ENCODE results near the gene EMC6. TPM values are rescaled to one million over a fixed set of nuclear protein-coding genes. Genes with fewer than 3 reads are reported as not detected.
A peak's percentile ranks its signal among the peaks of the same experiment; 100 is the strongest.

EMC6 gene
- total RNA-seq, 1 experiment from 2014 or later: 56.5 TPM

DNA sequence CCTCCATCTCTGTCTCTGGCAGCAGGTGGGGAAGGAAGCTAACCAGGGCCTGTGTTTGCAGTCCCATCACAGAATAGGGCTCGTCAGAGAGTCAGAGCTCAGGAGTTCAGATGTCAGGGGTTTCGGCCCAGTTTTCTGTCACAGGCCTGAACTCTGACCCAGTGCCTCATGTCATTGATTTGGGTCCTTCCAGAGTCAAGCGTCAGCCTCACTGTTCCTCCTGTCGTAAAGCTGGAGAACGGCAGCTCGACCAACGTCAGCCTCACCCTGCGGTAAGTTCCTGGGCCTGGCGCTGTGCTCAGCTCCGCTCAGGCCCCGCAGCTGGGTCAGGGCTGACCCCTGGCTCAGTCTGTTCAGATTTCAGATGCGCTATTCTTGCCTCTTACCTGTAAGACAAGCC lies 21.4 kb upstream of the EMC6 start:
- ATAC-seq (no peak), DNase-seq (no peak)
- intact Hi-C loops (cut with micrococcal nuclease): loop anchor here (5.0 kb wide), 1 partner anchor 600 kb away; no protein-coding TSS in a partner anchor
- TF ChIP-seq EZH2 (IDR thresholded peaks at IDR 0.05; ENCODE audit: low read length, unreplicated experiment) (no peak), EZH2phosphoT487 (IDR thresholded peaks at IDR 0.05; ENCODE audit: borderline replicate concordance, low read length) (no peak)
- TF ChIP-seq, protein P1, sequence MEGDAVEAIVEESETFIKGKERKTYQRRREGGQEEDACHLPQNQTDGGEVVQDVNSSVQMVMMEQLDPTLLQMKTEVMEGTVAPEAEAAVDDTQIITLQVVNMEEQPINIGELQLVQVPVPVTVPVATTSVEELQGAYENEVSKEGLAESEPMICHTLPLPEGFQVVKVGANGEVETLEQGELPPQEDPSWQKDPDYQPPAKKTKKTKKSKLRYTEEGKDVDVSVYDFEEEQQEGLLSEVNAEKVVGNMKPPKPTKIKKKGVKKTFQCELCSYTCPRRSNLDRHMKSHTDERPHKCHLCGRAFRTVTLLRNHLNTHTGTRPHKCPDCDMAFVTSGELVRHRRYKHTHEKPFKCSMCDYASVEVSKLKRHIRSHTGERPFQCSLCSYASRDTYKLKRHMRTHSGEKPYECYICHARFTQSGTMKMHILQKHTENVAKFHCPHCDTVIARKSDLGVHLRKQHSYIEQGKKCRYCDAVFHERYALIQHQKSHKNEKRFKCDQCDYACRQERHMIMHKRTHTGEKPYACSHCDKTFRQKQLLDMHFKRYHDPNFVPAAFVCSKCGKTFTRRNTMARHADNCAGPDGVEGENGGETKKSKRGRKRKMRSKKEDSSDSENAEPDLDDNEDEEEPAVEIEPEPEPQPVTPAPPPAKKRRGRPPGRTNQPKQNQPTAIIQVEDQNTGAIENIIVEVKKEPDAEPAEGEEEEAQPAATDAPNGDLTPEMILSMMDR (conservative IDR thresholded peaks at IDR 0.05; ENCODE audit: low read depth, low read length): no peak
- Histone ChIP-seq H3K9me2 (replicated peaks; ENCODE audit: low read length) (no peaks in the 10 kb centered on the region), H3K27me3 (ENCODE audit: low read length) (no peaks in the 10 kb centered on the region), H3K4me3 (ENCODE audit: low read length) (no peak overlapping the region), H2AFZ (ENCODE audit: low read length) (no peak overlapping the region), H3K4me1 (ENCODE audit: insufficient read depth, low read length) (no peaks in the 10 kb centered on the region), H3K9ac (ENCODE audit: low read length) (no peak overlapping the region), H4K20me1 (ENCODE audit: low read length) (no peaks in the 10 kb centered on the region), H3K36me3 (ENCODE audit: low read depth, low read length) (no peaks in the 10 kb centered on the region), H3K27ac (ENCODE audit: low read length) (no peak overlapping the region), H3F3A (ENCODE audit: low read length, unreplicated experiment) (no peaks in the 10 kb centered on the region), H3K9me3 (ENCODE audit: low read length) (no peaks in the 10 kb centered on the region), H3K4me2 (ENCODE audit: low read length) (no peak overlapping the region), H3K79me2 (ENCODE audit: low read length) (no peaks in the 10 kb centered on the region)
- BruUV-seq (replicated peaks): no TSS peak
- ChIA-PET CTCF (no interaction called here), POLR2A (ENCODE audit: unreplicated experiment) (no interaction called here)

DNA sequence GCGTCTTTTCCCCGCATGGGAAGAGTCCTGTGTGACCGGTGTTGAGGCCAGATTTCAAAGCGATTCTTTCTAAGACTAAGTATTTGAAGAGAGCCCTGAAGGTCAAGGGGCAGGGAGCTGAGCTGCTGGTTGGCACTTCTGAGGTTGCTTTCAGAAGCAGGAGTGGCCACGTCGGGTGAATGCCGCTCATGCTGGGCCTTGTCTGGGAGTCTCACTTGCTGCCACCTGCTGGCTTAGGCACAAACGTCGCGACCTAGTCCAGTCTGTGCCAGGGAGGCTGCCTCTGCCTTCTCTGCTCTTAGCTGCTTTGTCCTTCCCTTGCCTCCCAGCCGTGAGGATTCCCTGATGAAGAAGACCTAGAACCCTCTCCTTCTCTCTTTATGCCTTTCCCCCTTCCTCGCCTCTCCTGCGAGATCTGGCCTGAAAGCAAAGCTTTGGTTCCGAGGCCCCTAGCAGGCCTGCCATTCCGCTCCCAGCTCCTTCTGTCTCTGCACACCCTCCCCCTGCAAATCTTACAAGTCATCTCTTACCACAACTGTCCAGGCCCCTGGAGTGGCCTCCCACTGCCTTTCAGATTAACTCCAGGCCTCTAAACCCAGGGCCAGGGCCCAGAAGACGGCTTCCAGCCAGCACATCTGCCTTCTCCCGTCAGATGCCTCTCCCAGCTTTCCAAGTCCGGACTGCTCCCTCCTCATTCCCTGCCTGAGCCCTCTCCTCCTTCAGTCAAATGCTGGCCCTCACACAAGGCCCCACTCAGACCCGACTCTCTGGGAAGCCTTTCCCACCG lies 20.6 kb upstream of the EMC6 start:
- Histone ChIP-seq H4K20me1 (ENCODE audit: low read length) (no peaks in the 10 kb centered on the region), H3K27ac (ENCODE audit: low read length) (no peak overlapping the region), H3F3A (ENCODE audit: low read length, unreplicated experiment) (no peaks in the 10 kb centered on the region), H3K9me2 (replicated peaks; ENCODE audit: low read length) (no peaks in the 10 kb centered on the region), H3K79me2 (ENCODE audit: low read length) (no peaks in the 10 kb centered on the region), H3K4me2 (ENCODE audit: low read length) (no peak overlapping the region), H3K27me3 (ENCODE audit: low read length) (no peaks in the 10 kb centered on the region), H3K9me3 (ENCODE audit: low read length) (no peaks in the 10 kb centered on the region), H3K36me3 (ENCODE audit: low read depth, low read length) (no peaks in the 10 kb centered on the region), H3K4me3 (ENCODE audit: low read length) (no peak overlapping the region), H3K9ac (ENCODE audit: low read length) (no peak overlapping the region), H3K4me1 (ENCODE audit: insufficient read depth, low read length) (no peaks in the 10 kb centered on the region), H2AFZ (ENCODE audit: low read length) (no peak overlapping the region)
- BruUV-seq (replicated peaks): no TSS peak
- ATAC-seq (peak; percentile 81), DNase-seq (peak; percentile 58)
- intact Hi-C loops (cut with micrococcal nuclease): loop anchor here (5.0 kb wide), 1 partner anchor 601 kb away; no protein-coding TSS in a partner anchor
- TF ChIP-seq, protein P1 (conservative IDR thresholded peaks at IDR 0.05; ENCODE audit: low read depth, low read length): peak; percentile 62
- no peak for TF ChIP-seq EZH2 (IDR thresholded peaks at IDR 0.05; ENCODE audit: low read length, unreplicated experiment)
- ChIA-PET POLR2A (ENCODE audit: unreplicated experiment) (no interaction called here), CTCF (interaction anchor here (0.5 kb wide), 3 partner anchors 9 to 173 kb away, joined by 3 to 7 read pairs (median 5); no protein-coding TSS in a partner anchor)

DNA sequence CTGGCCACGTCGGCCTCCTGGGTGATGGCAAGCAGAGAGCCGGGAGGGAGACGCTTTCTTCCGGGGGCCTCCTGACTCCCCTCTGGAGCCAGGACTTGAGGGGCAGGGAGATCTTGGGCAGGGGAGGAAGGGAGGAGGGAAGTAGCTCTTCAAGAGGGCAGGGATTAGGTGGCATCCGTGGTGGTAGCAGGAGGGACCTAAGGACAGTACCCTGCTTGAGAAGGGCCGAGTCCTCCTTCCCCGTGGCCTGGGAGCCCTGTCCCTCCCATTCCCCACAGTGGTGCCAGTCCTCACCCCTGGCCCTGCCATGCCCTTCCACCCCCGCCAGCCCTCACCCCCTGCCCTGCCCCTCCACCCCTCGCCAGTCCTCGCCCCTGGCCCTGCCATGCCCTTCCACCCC lies 12.8 kb upstream of the EMC6 start:
- no peak overlapping the region for H2AFZ ChIP-seq (ENCODE audit: low read length)
- CTCF ChIA-PET: no interaction called here
- peaks cover 9% of the 10 kb centered on the region for H3K4me1 ChIP-seq (ENCODE audit: insufficient read depth, low read length)
- POLR2A ChIA-PET (ENCODE audit: unreplicated experiment): no interaction called here
- no peak overlapping the region for H3K27ac ChIP-seq (ENCODE audit: low read length)
- H3F3A ChIP-seq (ENCODE audit: low read length, unreplicated experiment): no peaks in the 10 kb centered on the region
- TF ChIP-seq, protein P1 (conservative IDR thresholded peaks at IDR 0.05; ENCODE audit: low read depth, low read length): no peak
- no peak for TF ChIP-seq EZH2phosphoT487 (IDR thresholded peaks at IDR 0.05; ENCODE audit: borderline replicate concordance, low read length)
- no peak for TF ChIP-seq EZH2 (IDR thresholded peaks at IDR 0.05; ENCODE audit: low read length, unreplicated experiment)
- no peak overlapping the region for H3K9ac ChIP-seq (ENCODE audit: low read length)
- H3K36me3 ChIP-seq (ENCODE audit: low read depth, low read length): no peaks in the 10 kb centered on the region
- no peaks in the 10 kb centered on the region for H3K79me2 ChIP-seq (ENCODE audit: low read length)
- no TSS peak for BruUV-seq (replicated peaks)
- DNase-seq (no peak), ATAC-seq (no peak)
- intact Hi-C loops (cut with micrococcal nuclease): no loop called here
- no peak overlapping the region for H3K4me2 ChIP-seq (ENCODE audit: low read length)
- H3K4me3 ChIP-seq (ENCODE audit: low read length): no peak overlapping the region
- no peaks in the 10 kb centered on the region for H3K27me3 ChIP-seq (ENCODE audit: low read length)
- no peaks in the 10 kb centered on the region for H3K9me2 ChIP-seq (replicated peaks; ENCODE audit: low read length)
- no peaks in the 10 kb centered on the region for H3K9me3 ChIP-seq (ENCODE audit: low read length)
- no peaks in the 10 kb centered on the region for H4K20me1 ChIP-seq (ENCODE audit: low read length)
